ENCODE results near the gene PKNOX1.
"Not testable (repeated sequence)": the region's sequence is repeated elsewhere in the genome, so short reads cannot be mapped to it uniquely, and the experiment has no call there.

Gene PKNOX1

GRCh38 chr21:42973991-42974831 is at the start of gene PKNOX1:
Gene PKNOX1 (plus strand): TSS chr21:42974562. CDS start chr21:43004382, 29,820 bp downstream.
- DNase-seq = peak; percentile 98

- DNase-seq = no peak
Observed at GRCh38 chr21:42925114-42925926, 49.0 kb upstream of the PKNOX1 start, which contains the start of gene ERVH48-1. Gene ERVH48-1 (minus strand): TSS chr21:42925630. CDS start chr21:42919006, 6,624 bp downstream.

GRCh38 chr21:42927474-42928200 is 46.7 kb upstream of the PKNOX1 start:
- DNase-seq = not testable (repeated sequence)

- no peak for DNase-seq
Observed at GRCh38 chr21:42929969-42930368, 44.4 kb upstream of the PKNOX1 start.

GRCh38 chr21:42931560-42932235 is 42.7 kb upstream of the PKNOX1 start:
- DNase-seq = no peak

- not testable (repeated sequence) for DNase-seq
Observed at GRCh38 chr21:42932378-42933136, 41.8 kb upstream of the PKNOX1 start.

- not testable (repeated sequence) for DNase-seq
Observed at GRCh38 chr21:42933137-42933970, 41.0 kb upstream of the PKNOX1 start.

- DNase-seq = not testable (repeated sequence)
Observed at GRCh38 chr21:42933973-42934372, 40.4 kb upstream of the PKNOX1 start.

GRCh38 chr21:42936360-42936759 is 38.0 kb upstream of the PKNOX1 start:
- DNase-seq = not testable (repeated sequence)

GRCh38 chr21:42937034-42937940 is 37.1 kb upstream of the PKNOX1 start:
- not testable (repeated sequence) for DNase-seq

GRCh38 chr21:42937960-42938605 is 36.3 kb upstream of the PKNOX1 start:
- no peak for DNase-seq

- not testable (repeated sequence) for DNase-seq
Observed at GRCh38 chr21:42938606-42938995, 35.8 kb upstream of the PKNOX1 start.

- DNase-seq = no peak
Observed at GRCh38 chr21:42939582-42940413, 34.6 kb upstream of the PKNOX1 start.

- no peak for DNase-seq
Observed at GRCh38 chr21:42941696-42942085, 32.7 kb upstream of the PKNOX1 start.

- no peak for DNase-seq
Observed at GRCh38 chr21:42942244-42942643, 32.1 kb upstream of the PKNOX1 start.

- not testable (repeated sequence) for DNase-seq
Observed at GRCh38 chr21:42949094-42949755, 25.1 kb upstream of the PKNOX1 start.

GRCh38 chr21:42951193-42951592 is 23.2 kb upstream of the PKNOX1 start:
- DNase-seq = not testable (repeated sequence)
